K562 (cell line): ENCODE measurements around the gene SLC4A3. TPM values are rescaled to one million over a fixed set of nuclear protein-coding genes. Genes with fewer than 3 reads are reported as not detected.

Experiments
- ATAC-seq: fragments of 200-7000 bp; cut with Tn5 transposase; 3 replicates; pipeline ENCODE4 v1.9.1; 2020; ENCODE audit warnings: moderate library complexity
- BruUV-seq: library from RNA; stranded (reverse); fragments of 400-500 nt; replicated peaks from 2 replicates; lab custom pipeline; 2021; lab: Mats Ljungman, UMichigan
- CTCF ChIA-PET: fragments of 300-600 bp; formaldehyde crosslinking; extraction: SDS; loops from one replicate; lab custom pipeline; 2021; ENCODE audit warnings: low intra/inter-chr PET ratio; lab: Yijun Ruan, JAX
- POLR2A ChIA-PET: fragments of 300-600, 350-650 bp; sonication (Branson Sonifier 250); formaldehyde crosslinking; extraction: SDS; loops from one replicate; lab custom pipeline; 2021; ENCODE audit warnings: antibody characterized with exemption, inconsistent platforms; lab: Yijun Ruan, JAX
- DNase-seq, 4 experiments: peaks; one replicate each; pipeline versions ENCODE4 v3.0.0 to v3.0.0-alpha.2; 2011 to 2018; ENCODE audit warnings: low spot score in 3 of 4, mixed read lengths in 3 of 4; ENCODE audit errors: extremely low read depth in 1 of 4
- FAIRE-seq: peaks from 2 replicates; lab custom pipeline; 2011; peaks lifted over from hg19 to GRCh38; lab: Jason Lieb, UNC
- H2AFZ ChIP-seq: 2 replicates; pipeline ENCODE4 v1.6.0; 2011; ENCODE audit warnings: low read depth, low read length, control low read depth, inconsistent platforms
- H3K27ac ChIP-seq: fragments of 200-600 bp; 3 replicates; pipeline ENCODE4 v1.8.0; 2011; ENCODE audit warnings: low read depth, mild to moderate bottlenecking, control low read depth, inconsistent platforms, low read length, moderate library complexity, mixed read lengths; ENCODE audit errors: extremely low read depth
- H3K27me3 ChIP-seq, 2 experiments: fragments of 300-600 bp in 1 of 2; 2 replicates in 1 of 2; 3 replicates in 1 of 2; pipeline versions ENCODE4 v1.6.0 to v1.8.0; 2011; ENCODE audit warnings: inconsistent platforms in 2 of 2, low read length in 2 of 2, mild to moderate bottlenecking in 1 of 2, mixed read lengths in 1 of 2, moderate library complexity in 1 of 2; ENCODE audit not compliant: control insufficient read depth in 2 of 2, insufficient read depth in 2 of 2
- H3K36me3 ChIP-seq: fragments of 300-600 bp; 3 replicates; pipeline ENCODE4 v1.8.0; 2011; ENCODE audit warnings: mild to moderate bottlenecking, low read length, inconsistent platforms; ENCODE audit not compliant: control insufficient read depth, insufficient read depth
- H3K4me1 ChIP-seq, 2 experiments: fragments of 200-600 bp in 1 of 2; replicated peaks in 1 of 2; 2 replicates in 1 of 2; 3 replicates in 1 of 2; pipeline versions ENCODE4 v1.5.1 to v1.8.0; 2011; ENCODE audit warnings: inconsistent platforms in 2 of 2, low read length in 2 of 2, mild to moderate bottlenecking in 1 of 2, mixed read lengths in 1 of 2, moderate library complexity in 1 of 2; ENCODE audit not compliant: control insufficient read depth in 2 of 2, insufficient read depth in 2 of 2
- H3K4me2 ChIP-seq: 2 replicates; pipeline ENCODE4 v1.6.1; 2011; ENCODE audit warnings: low read length, control low read depth, inconsistent platforms, mixed read lengths; ENCODE audit not compliant: insufficient read depth
- H3K4me3 ChIP-seq: fragments of 200-600 bp; sonication (generic), shearing (Covaris generic); 2 replicates; pipeline ENCODE4 v1.5.1; 2016; ENCODE audit warnings: control low read depth, inconsistent platforms
- H3K79me2 ChIP-seq: fragments of 200-600 bp; 3 replicates; pipeline ENCODE4 v1.8.0; 2011; ENCODE audit warnings: low read length, inconsistent platforms; ENCODE audit not compliant: control insufficient read depth, insufficient read depth
- H3K9ac ChIP-seq, 2 experiments: 2 replicates each; pipeline versions ENCODE4 v1.6.0 to v1.6.1; 2011; ENCODE audit warnings: low read depth in 2 of 2, low read length in 2 of 2, control low read depth in 1 of 2, inconsistent platforms in 1 of 2, mild to moderate bottlenecking in 1 of 2, mixed read lengths in 1 of 2; ENCODE audit not compliant: insufficient read depth in 1 of 2
- H3K9me1 ChIP-seq: one replicate; pipeline ENCODE4 v1.6.0; 2011; ENCODE audit warnings: inconsistent platforms, mild to moderate bottlenecking, low read length, moderate library complexity; ENCODE audit not compliant: control insufficient read depth, insufficient read depth
- H3K9me3 ChIP-seq: replicated peaks from 2 replicates; pipeline ENCODE4 v1.5.1; 2011; ENCODE audit warnings: low read depth, low read length, inconsistent platforms; ENCODE audit not compliant: control insufficient read depth, insufficient read depth
- H4K20me1 ChIP-seq: replicated peaks from 2 replicates; pipeline ENCODE4 v1.6.1; 2011; ENCODE audit warnings: low read length, inconsistent platforms, mixed read lengths; ENCODE audit not compliant: control insufficient read depth, insufficient read depth
- BDP1 ChIP-seq: IDR thresholded peaks from 3 replicates; pipeline ENCODE4 v1.6.1; 2011; ENCODE audit not compliant: insufficient read length, insufficient read depth
- RAD21 ChIP-seq, 2 experiments: fragments of 250-450 bp in 1 of 2; fragments of 450-650 bp in 1 of 2; sonication (Bioruptor Pico) in 1 of 2; formaldehyde crosslinking in 1 of 2; IDR thresholded peaks in 1 of 2; conservative IDR thresholded peaks in 1 of 2; 2 replicates each; pipeline versions ENCODE4 v1.4.0 to v1.8.0; 2020 to 2022; ENCODE audit warnings: mild to moderate bottlenecking in 2 of 2, moderate library complexity in 1 of 2
- SLC30A9 ChIP-seq: fragments of 250-450 bp; sonication (Bioruptor Pico); IDR thresholded peaks from 2 replicates; pipeline ENCODE4 v1.8.0; 2022; ENCODE audit warnings: mild to moderate bottlenecking, moderate library complexity
- TARDBP ChIP-seq: fragments of 450-650 bp; IDR thresholded peaks from 2 replicates; pipeline ENCODE4 v1.6.1; 2016
- ZKSCAN1 ChIP-seq: fragments of 150-350 bp; IDR thresholded peaks from 2 replicates; pipeline ENCODE4 v1.6.1; 2016; ENCODE audit warnings: low read depth, low read length
- ZNF146 ChIP-seq: IDR thresholded peaks from one replicate; pipeline ENCODE4 v1.6.1; 2018; ENCODE audit warnings: missing compliant biosample characterization; ENCODE audit not compliant: unreplicated experiment
- WGBS: fragments of 100-300 bp; shearing (Covaris generic); methylation state at CpG from one replicate; pipeline ENCODE4 v1.1.6; 2016; ENCODE audit warnings: low coverage, mixed read lengths; ENCODE audit not compliant: insufficient coverage; ENCODE audit errors: missing lambda C conversion rate; 5-methylcytosine and 5-hydroxymethylcytosine counted together
- in situ Hi-C: fragments of 300-500 bp; cut with MboI; formaldehyde crosslinking; loops from 4 replicates; pipeline ENCODE4 v1.15.0; 2018; ENCODE audit warnings: inconsistent platforms, mixed read lengths
- intact Hi-C: fragments of 100-400 bp; cut with micrococcal nuclease; formaldehyde crosslinking; loops from 2 replicates; pipeline ENCODE4 v1.14.2; 2022
- polyA plus RNA-seq, 8 experiments: library from polyadenylated mRNA; depleted of rRNA in 4 of 8; stranded (reverse) in 5 of 8; unstranded in 3 of 8; fragments of >200 nt; fragmentation: Nextera tagmentation in 2 of 8; fragmentation: Illumina TruSeq in 1 of 8; extraction: Ambion mirVana in 2 of 8; extraction: Trizol in 1 of 8; gene quantifications; 2 replicates each; pipeline versions ENCODE4 v1.2.1 to v1.2.3, GENCODE V29; 2011 to 2014; ENCODE audit warnings: inconsistent platforms in 1 of 8, missing spikeins in 1 of 8
- total RNA-seq, 7 experiments: library from RNA; depleted of rRNA in 6 of 7; stranded (reverse); fragments of >200 nt in 6 of 7; fragmentation: Illumina TruSeq in 2 of 7; extraction: Trizol in 2 of 7; gene quantifications; 2 replicates each; pipeline versions ENCODE4 v1.2.1 to v1.2.3, GENCODE V29; 2011 to 2021; ENCODE audit warnings: low replicate concordance in 1 of 7
- TF ChIP-seq, protein P1 (sequence below), 2 experiments: fragments of 450-650 bp; conservative IDR thresholded peaks; 2 replicates each; pipeline ENCODE4 v1.6.1; 2017; ENCODE audit warnings: mild to moderate bottlenecking in 2 of 2, moderate library complexity in 2 of 2
- TF ChIP-seq, protein P2 (sequence below), 2 experiments: fragments of 450-650 bp; formaldehyde crosslinking in 1 of 2; IDR thresholded peaks; 2 replicates each; pipeline versions ENCODE4 v1.4.0 to v1.6.1; 2014 to 2020; ENCODE audit warnings: mild to moderate bottlenecking in 2 of 2, borderline replicate concordance in 1 of 2, low read depth in 1 of 2

Gene SLC4A3
- total and polyA plus RNA-seq, 9 of the 15 experiments (the other 6 are each of a cell fraction or from before 2014, with no cell fraction given), result 0.04 to 0.31 (median 0.16) TPM; not detected in 5

DNA sequence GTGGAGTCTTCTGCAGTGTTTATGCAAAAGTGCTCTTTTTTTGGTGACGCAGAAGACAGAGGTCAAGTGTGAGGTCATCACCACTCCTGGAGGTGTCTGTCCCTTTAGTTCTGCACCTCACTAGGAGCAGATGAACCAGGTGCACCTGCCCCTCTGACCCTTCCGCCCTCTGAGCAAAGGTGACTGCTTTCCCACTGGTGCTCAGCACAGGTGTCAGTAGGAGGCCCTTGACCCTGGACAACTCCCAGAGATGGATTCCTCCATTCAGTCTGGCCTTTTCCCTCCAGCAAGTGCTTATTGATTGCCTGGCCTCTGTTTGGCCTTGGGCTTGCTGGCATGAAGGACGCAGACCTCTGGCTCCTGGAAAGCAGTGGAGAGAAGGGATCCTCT, 8.7 kb upstream of the SLC4A3 start (continued):
- TF ChIP-seq, protein P1, sequence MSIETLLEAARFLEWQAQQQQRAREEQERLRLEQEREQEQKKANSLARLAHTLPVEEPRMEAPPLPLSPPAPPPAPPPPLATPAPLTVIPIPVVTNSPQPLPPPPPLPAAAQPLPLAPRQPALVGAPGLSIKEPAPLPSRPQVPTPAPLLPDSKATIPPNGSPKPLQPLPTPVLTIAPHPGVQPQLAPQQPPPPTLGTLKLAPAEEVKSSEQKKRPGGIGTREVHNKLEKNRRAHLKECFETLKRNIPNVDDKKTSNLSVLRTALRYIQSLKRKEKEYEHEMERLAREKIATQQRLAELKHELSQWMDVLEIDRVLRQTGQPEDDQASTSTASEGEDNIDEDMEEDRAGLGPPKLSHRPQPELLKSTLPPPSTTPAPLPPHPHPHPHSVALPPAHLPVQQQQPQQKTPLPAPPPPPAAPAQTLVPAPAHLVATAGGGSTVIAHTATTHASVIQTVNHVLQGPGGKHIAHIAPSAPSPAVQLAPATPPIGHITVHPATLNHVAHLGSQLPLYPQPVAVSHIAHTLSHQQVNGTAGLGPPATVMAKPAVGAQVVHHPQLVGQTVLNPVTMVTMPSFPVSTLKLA (conservative IDR thresholded peaks at IDR 0.05), result no peak
- TF ChIP-seq TARDBP (no peak), BDP1 (no peak), ZNF146 (CRISPR knock-in tag) (no peak)

DNA sequence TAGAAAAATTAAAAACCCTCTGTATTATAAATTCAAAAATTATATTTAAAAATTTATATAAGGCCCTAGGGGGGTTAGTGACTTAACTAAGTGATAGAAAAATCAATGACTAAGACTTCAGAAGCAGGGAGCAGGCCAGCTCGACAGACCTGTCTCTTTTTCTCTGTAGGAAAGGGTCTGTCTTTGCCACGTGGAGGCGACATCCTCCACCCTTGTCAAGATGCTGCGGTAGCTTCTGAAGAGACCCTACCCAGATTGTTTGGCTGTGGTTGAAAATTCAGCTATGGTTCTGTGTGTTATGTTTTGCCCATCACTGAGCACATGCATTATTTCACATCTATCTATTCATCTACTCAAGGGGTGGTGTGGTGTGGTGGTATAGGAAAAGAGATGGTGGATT, 8.2 kb upstream of the SLC4A3 start:
- no peaks in the 10 kb centered on the region; a peak in 1 of 5 replicates for H3K4me1 ChIP-seq
- H3K4me2 ChIP-seq, result no peak overlapping the region
- no peaks in the 10 kb centered on the region for H3K9me3 ChIP-seq
- no peaks in the 10 kb centered on the region; the same call in 1 of the 2 replicates for H4K20me1 ChIP-seq
- H3K79me2 ChIP-seq, result no peaks in the 10 kb centered on the region
- H3K27ac ChIP-seq, result no peak overlapping the region
- POLR2A ChIA-PET, result no interaction called here
- H3K9me1 ChIP-seq, result no peaks in the 10 kb centered on the region
- in situ Hi-C loops (no loop called here), intact Hi-C loops (loop anchor here (1.0 kb wide), 1 partner anchor 23 kb away; no protein-coding TSS in a partner anchor)
- no TSS peak for BruUV-seq
- no peak overlapping the region for H3K9ac ChIP-seq
- WGBS, result 8% methylated on average over 4 of the region's 4 CpGs
- FAIRE-seq (peak; percentile 32), ATAC-seq (peak; percentile 85), DNase-seq (peak in 2 of 4 experiments; percentile 35 to 40)
- no peak overlapping the region for H2AFZ ChIP-seq
- H3K4me3 ChIP-seq, result no peak overlapping the region
- CTCF ChIA-PET, result no interaction called here
- no peaks in the 10 kb centered on the region for H3K36me3 ChIP-seq
- H3K27me3 ChIP-seq, result peaks cover 2 to 5% of the 10 kb centered on the region in 2 experiments; a peak in 1 of 5 replicates
- TF ChIP-seq, protein P2, sequence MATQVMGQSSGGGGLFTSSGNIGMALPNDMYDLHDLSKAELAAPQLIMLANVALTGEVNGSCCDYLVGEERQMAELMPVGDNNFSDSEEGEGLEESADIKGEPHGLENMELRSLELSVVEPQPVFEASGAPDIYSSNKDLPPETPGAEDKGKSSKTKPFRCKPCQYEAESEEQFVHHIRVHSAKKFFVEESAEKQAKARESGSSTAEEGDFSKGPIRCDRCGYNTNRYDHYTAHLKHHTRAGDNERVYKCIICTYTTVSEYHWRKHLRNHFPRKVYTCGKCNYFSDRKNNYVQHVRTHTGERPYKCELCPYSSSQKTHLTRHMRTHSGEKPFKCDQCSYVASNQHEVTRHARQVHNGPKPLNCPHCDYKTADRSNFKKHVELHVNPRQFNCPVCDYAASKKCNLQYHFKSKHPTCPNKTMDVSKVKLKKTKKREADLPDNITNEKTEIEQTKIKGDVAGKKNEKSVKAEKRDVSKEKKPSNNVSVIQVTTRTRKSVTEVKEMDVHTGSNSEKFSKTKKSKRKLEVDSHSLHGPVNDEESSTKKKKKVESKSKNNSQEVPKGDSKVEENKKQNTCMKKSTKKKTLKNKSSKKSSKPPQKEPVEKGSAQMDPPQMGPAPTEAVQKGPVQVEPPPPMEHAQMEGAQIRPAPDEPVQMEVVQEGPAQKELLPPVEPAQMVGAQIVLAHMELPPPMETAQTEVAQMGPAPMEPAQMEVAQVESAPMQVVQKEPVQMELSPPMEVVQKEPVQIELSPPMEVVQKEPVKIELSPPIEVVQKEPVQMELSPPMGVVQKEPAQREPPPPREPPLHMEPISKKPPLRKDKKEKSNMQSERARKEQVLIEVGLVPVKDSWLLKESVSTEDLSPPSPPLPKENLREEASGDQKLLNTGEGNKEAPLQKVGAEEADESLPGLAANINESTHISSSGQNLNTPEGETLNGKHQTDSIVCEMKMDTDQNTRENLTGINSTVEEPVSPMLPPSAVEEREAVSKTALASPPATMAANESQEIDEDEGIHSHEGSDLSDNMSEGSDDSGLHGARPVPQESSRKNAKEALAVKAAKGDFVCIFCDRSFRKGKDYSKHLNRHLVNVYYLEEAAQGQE (IDR thresholded peaks at IDR 0.05; ENCODE audit: borderline replicate concordance), result peak; percentile 33; the same call in 1 of the 2 replicates
- TF ChIP-seq, protein P2 (CRISPR knock-in tag; IDR thresholded peaks at IDR 0.05; ENCODE audit: low read depth), result no peak
- TF ChIP-seq ZKSCAN1 (no peak), RAD21 (CRISPR knock-in tag; conservative IDR thresholded peaks at IDR 0.05 in 1 of 2, IDR thresholded peaks at IDR 0.05 in 1 of 2) (peak in 1 of 2 experiments; percentile 56; a peak in 2 of 4 replicates), SLC30A9 (CRISPR knock-in tag) (no peak)
